K562 (cell line): ENCODE results near the gene LRRC8E. TPM values are rescaled to one million over a fixed set of nuclear protein-coding genes. Genes with fewer than 3 reads are reported as not detected.
A peak's percentile ranks its signal among the peaks of the same experiment; 100 is the strongest.

Experiments used
- CSDE1 ChIP-seq, 2 experiments: fragments of 450-650 bp; IDR thresholded peaks; 2 replicates each; pipeline ENCODE4 v1.6.1; 2016; ENCODE audit warnings: mild to moderate bottlenecking in 1 of 2
- ETV6 ChIP-seq, 3 experiments: fragments of 150-350 bp in 1 of 3; sonication (generic) in 1 of 3; formaldehyde crosslinking in 1 of 3; IDR thresholded peaks; 2 replicates each; pipeline versions ENCODE4 v1.6.1 to v1.8.0; 2014 to 2022; ENCODE audit warnings: borderline replicate concordance in 2 of 3, low read depth in 2 of 3, antibody characterized with exemption in 1 of 3, low read length in 1 of 3, mild to moderate bottlenecking in 1 of 3, missing genetic modification reagents in 1 of 3
- JUNB ChIP-seq: fragments of 450-650 bp; formaldehyde crosslinking; conservative IDR thresholded peaks from 2 replicates; pipeline ENCODE4 v1.4.0; 2020; ENCODE audit warnings: mild to moderate bottlenecking
- NR2C2 ChIP-seq, 2 experiments: fragments of 200-800 bp in 1 of 2; sonication (Bioruptor generic) in 1 of 2; sonication (generic) in 1 of 2; formaldehyde crosslinking in 1 of 2; IDR thresholded peaks; 2 replicates each; pipeline versions ENCODE4 v1.6.1 to v1.8.0; 2016 to 2022; ENCODE audit warnings: mild to moderate bottlenecking in 1 of 2, missing compliant biosample characterization in 1 of 2, missing genetic modification characterization in 1 of 2, missing genetic modification reagents in 1 of 2
- POLR3G ChIP-seq: IDR thresholded peaks from 2 replicates; pipeline ENCODE4 v1.6.1; 2011; ENCODE audit not compliant: insufficient read length, insufficient replicate concordance; ENCODE audit errors: extremely low read depth
- RAD51 ChIP-seq: fragments of 450-650 bp; IDR thresholded peaks from 2 replicates; pipeline ENCODE4 v1.7.1; 2016; ENCODE audit warnings: low read depth, mild to moderate bottlenecking, borderline replicate concordance
- RBBP5 ChIP-seq: fragments of 200-600 bp; sonication (generic); IDR thresholded peaks from 2 replicates; pipeline ENCODE4 v1.6.1; 2012; ENCODE audit warnings: borderline replicate concordance, mild to moderate bottlenecking, low read length, control low read depth, inconsistent platforms; ENCODE audit not compliant: insufficient read depth, poor library complexity, severe bottlenecking
- TEAD1 ChIP-seq, 2 experiments: fragments of 450-650 bp in 1 of 2; sonication (generic) in 1 of 2; formaldehyde crosslinking; IDR thresholded peaks; 2 replicates each; pipeline versions ENCODE4 v1.4.0 to v1.8.0; 2020 to 2022; ENCODE audit warnings: mild to moderate bottlenecking in 2 of 2, missing genetic modification reagents in 1 of 2
- ZBTB17 ChIP-seq: fragments of 450-650 bp; formaldehyde crosslinking; IDR thresholded peaks from 2 replicates; pipeline ENCODE4 v1.4.0; 2020; ENCODE audit warnings: mild to moderate bottlenecking
- ZNF174 ChIP-seq: fragments of 250-450 bp; sonication (Bioruptor Pico); IDR thresholded peaks from 2 replicates; pipeline ENCODE4 v1.4.0; 2020; ENCODE audit warnings: mild to moderate bottlenecking
- ZNF175 ChIP-seq: fragments of 200-800 bp; sonication (Bioruptor generic); IDR thresholded peaks from 2 replicates; pipeline ENCODE4 v1.6.1; 2016; ENCODE audit warnings: low read depth, mild to moderate bottlenecking, missing genetic modification characterization, missing compliant biosample characterization
- ZNF217 ChIP-seq: sonication (generic); formaldehyde crosslinking; IDR thresholded peaks from 2 replicates; pipeline ENCODE4 v1.8.0; 2022; ENCODE audit warnings: mild to moderate bottlenecking, missing genetic modification reagents
- ZNF589 ChIP-seq: fragments of 200-800 bp; sonication (Bioruptor generic); IDR thresholded peaks from 2 replicates; pipeline ENCODE4 v1.6.1; 2016; ENCODE audit warnings: low read depth, missing genetic modification characterization, missing compliant biosample characterization
- ZNF766 ChIP-seq: fragments of 200-800 bp; sonication (Bioruptor generic); conservative IDR thresholded peaks from 2 replicates; pipeline ENCODE4 v1.6.1; 2016; ENCODE audit warnings: missing genetic modification characterization, missing compliant biosample characterization
- polyA plus RNA-seq, 8 experiments: library from polyadenylated mRNA; depleted of rRNA in 4 of 8; stranded (reverse) in 5 of 8; unstranded in 3 of 8; fragments of >200 nt; fragmentation: Nextera tagmentation in 2 of 8; fragmentation: Illumina TruSeq in 1 of 8; extraction: Ambion mirVana in 2 of 8; extraction: Trizol in 1 of 8; gene quantifications; 2 replicates each; pipeline versions ENCODE4 v1.2.1 to v1.2.3, GENCODE V29; 2011 to 2014; ENCODE audit warnings: inconsistent platforms in 1 of 8, missing spikeins in 1 of 8
- total RNA-seq, 7 experiments: library from RNA; depleted of rRNA in 6 of 7; stranded (reverse); fragments of >200 nt in 6 of 7; fragmentation: Illumina TruSeq in 2 of 7; extraction: Trizol in 2 of 7; gene quantifications; 2 replicates each; pipeline versions ENCODE4 v1.2.1 to v1.2.3, GENCODE V29; 2011 to 2021; ENCODE audit warnings: low replicate concordance in 1 of 7
- TF ChIP-seq, protein P1 (sequence below): fragments of 200-800 bp; sonication (Bioruptor generic); IDR thresholded peaks from 2 replicates; pipeline ENCODE4 v1.6.1; 2017; ENCODE audit warnings: missing genetic modification characterization, missing compliant biosample characterization
- TF ChIP-seq, protein P2 (sequence below), 2 experiments: fragments of 450-650 bp; IDR thresholded peaks; 2 replicates each; pipeline ENCODE4 v1.6.1; 2016
- TF ChIP-seq, protein P3 (sequence below): fragments of 150-350 bp; conservative IDR thresholded peaks from 2 replicates; pipeline ENCODE4 v1.6.1; 2014; ENCODE audit warnings: low read length
- TF ChIP-seq, protein P4 (sequence below): fragments of 450-650 bp; conservative IDR thresholded peaks from 2 replicates; pipeline ENCODE4 v1.6.1; 2016; ENCODE audit warnings: missing genetic modification characterization, low read depth, mild to moderate bottlenecking, control low read depth, missing compliant biosample characterization

Gene LRRC8E
- total and polyA plus RNA-seq, 9 of the 15 experiments (the other 6 are each of a cell fraction or from before 2014, with no cell fraction given): 0.08 to 5.7 (median 3.5) TPM; not detected in 1

DNA sequence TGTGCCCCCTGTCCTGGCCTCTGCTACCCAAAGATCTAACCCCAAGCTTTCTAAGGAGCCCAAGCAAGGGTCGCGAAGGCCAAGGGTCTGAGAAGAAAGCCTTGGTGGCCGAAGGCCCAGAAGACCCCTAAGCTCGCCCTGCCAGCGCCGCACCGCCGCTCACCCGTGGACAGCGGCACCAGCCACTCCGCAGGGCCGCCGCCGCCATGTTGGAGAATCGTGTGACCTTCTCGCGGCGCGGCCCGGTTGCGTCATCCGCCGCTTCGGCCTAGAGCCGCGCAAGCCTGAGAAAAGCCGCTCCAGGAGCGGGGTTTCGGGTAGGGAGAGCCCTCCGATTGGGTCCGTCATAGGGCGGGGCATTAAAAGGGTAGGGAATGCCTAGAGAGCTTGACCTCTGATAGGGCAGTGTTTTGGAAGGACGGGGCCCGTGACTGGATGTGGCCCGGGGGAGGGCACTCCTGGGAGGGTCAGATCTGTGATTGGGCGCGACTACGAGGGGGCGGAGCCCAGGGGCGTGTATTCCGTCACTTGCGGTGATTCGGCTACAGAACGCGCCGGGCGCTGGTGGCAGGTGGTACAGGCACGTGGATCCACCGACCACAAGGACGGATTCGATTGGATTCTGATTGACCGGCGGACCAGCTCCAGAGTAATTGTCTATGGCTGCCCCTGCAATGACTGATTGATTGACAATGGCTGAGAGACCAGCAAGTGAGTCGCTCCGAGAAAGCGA is 55.3 kb downstream of the LRRC8E start, which contains the start of gene TIMM44 (continued):
- TF ChIP-seq ZNF175: no peak
- TF ChIP-seq POLR3G: no peak
- TF ChIP-seq, protein P1, sequence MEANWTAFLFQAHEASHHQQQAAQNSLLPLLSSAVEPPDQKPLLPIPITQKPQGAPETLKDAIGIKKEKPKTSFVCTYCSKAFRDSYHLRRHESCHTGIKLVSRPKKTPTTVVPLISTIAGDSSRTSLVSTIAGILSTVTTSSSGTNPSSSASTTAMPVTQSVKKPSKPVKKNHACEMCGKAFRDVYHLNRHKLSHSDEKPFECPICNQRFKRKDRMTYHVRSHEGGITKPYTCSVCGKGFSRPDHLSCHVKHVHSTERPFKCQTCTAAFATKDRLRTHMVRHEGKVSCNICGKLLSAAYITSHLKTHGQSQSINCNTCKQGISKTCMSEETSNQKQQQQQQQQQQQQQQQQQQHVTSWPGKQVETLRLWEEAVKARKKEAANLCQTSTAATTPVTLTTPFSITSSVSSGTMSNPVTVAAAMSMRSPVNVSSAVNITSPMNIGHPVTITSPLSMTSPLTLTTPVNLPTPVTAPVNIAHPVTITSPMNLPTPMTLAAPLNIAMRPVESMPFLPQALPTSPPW (CRISPR knock-in tag): peak; percentile 63
- TF ChIP-seq JUNB (CRISPR knock-in tag): peak; percentile 87
- TF ChIP-seq TEAD1 (CRISPR knock-in tag; IDR thresholded peaks at IDR 0.05): peak in 1 of 2 experiments; percentile 61; a peak in 1 of 4 replicates
- TF ChIP-seq, protein P2, sequence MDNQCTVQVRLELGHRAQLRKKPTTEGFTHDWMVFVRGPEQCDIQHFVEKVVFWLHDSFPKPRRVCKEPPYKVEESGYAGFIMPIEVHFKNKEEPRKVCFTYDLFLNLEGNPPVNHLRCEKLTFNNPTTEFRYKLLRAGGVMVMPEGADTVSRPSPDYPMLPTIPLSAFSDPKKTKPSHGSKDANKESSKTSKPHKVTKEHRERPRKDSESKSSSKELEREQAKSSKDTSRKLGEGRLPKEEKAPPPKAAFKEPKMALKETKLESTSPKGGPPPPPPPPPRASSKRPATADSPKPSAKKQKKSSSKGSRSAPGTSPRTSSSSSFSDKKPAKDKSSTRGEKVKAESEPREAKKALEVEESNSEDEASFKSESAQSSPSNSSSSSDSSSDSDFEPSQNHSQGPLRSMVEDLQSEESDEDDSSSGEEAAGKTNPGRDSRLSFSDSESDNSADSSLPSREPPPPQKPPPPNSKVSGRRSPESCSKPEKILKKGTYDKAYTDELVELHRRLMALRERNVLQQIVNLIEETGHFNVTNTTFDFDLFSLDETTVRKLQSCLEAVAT (IDR thresholded peaks at IDR 0.05): no peak
- 0 out of 2 replicates have a peak, but pooled peaks have one; percentile 32 for TF ChIP-seq NR2C2 (CRISPR knock-in tag; IDR thresholded peaks at IDR 0.05)
- TF ChIP-seq NR2C2 (tag; IDR thresholded peaks at IDR 0.05): peak; percentile 95
- TF ChIP-seq RBBP5: peak; percentile 62
- TF ChIP-seq ETV6 (IDR thresholded peaks at IDR 0.05; ENCODE audit: borderline replicate concordance in 1 of 2, low read depth in 2 of 2, low read length in 1 of 2): no peak
- no peak for TF ChIP-seq ETV6 (CRISPR knock-in tag; IDR thresholded peaks at IDR 0.05; ENCODE audit: borderline replicate concordance)
- TF ChIP-seq, protein P3, sequence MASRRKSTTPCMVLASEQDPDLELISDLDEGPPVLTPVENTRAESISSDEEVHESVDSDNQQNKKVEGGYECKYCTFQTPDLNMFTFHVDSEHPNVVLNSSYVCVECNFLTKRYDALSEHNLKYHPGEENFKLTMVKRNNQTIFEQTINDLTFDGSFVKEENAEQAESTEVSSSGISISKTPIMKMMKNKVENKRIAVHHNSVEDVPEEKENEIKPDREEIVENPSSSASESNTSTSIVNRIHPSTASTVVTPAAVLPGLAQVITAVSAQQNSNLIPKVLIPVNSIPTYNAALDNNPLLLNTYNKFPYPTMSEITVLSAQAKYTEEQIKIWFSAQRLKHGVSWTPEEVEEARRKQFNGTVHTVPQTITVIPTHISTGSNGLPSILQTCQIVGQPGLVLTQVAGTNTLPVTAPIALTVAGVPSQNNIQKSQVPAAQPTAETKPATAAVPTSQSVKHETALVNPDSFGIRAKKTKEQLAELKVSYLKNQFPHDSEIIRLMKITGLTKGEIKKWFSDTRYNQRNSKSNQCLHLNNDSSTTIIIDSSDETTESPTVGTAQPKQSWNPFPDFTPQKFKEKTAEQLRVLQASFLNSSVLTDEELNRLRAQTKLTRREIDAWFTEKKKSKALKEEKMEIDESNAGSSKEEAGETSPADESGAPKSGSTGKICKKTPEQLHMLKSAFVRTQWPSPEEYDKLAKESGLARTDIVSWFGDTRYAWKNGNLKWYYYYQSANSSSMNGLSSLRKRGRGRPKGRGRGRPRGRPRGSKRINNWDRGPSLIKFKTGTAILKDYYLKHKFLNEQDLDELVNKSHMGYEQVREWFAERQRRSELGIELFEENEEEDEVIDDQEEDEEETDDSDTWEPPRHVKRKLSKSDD: no peak
- TF ChIP-seq ZNF217 (CRISPR knock-in tag): no peak
- TF ChIP-seq CSDE1 (IDR thresholded peaks at IDR 0.05): no peak; a peak in 1 of 4 replicates
- no peak for TF ChIP-seq ZNF589 (CRISPR knock-in tag)
- TF ChIP-seq, protein P4, sequence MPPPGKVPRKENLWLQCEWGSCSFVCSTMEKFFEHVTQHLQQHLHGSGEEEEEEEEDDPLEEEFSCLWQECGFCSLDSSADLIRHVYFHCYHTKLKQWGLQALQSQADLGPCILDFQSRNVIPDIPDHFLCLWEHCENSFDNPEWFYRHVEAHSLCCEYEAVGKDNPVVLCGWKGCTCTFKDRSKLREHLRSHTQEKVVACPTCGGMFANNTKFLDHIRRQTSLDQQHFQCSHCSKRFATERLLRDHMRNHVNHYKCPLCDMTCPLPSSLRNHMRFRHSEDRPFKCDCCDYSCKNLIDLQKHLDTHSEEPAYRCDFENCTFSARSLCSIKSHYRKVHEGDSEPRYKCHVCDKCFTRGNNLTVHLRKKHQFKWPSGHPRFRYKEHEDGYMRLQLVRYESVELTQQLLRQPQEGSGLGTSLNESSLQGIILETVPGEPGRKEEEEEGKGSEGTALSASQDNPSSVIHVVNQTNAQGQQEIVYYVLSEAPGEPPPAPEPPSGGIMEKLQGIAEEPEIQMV (tag): no peak
- no peak for TF ChIP-seq ZNF766 (CRISPR knock-in tag)
- no peak for TF ChIP-seq ZNF174 (CRISPR knock-in tag)
- TF ChIP-seq ZBTB17 (CRISPR knock-in tag): 0 out of 2 replicates have a peak, but pooled peaks have one; percentile 29
- peak; percentile 69 for TF ChIP-seq RAD51
